DMS 273 (cell line): ENCODE results near the gene DENND6B.
"Not testable (repeated sequence)": the region's sequence is repeated elsewhere in the genome, so short reads cannot be mapped to it uniquely, and the experiment has no call there.

Experiments
- DNase-seq: peaks from one replicate; lab custom pipeline; 2025; ENCODE audit not compliant: unreplicated experiment; lab: John Stamatoyannopoulos, UW

Gene DENND6B

GRCh38 chr22:50339945-50340879 is 13.4 kb upstream of the DENND6B start:
- peak; percentile 45 for DNase-seq

DNA sequence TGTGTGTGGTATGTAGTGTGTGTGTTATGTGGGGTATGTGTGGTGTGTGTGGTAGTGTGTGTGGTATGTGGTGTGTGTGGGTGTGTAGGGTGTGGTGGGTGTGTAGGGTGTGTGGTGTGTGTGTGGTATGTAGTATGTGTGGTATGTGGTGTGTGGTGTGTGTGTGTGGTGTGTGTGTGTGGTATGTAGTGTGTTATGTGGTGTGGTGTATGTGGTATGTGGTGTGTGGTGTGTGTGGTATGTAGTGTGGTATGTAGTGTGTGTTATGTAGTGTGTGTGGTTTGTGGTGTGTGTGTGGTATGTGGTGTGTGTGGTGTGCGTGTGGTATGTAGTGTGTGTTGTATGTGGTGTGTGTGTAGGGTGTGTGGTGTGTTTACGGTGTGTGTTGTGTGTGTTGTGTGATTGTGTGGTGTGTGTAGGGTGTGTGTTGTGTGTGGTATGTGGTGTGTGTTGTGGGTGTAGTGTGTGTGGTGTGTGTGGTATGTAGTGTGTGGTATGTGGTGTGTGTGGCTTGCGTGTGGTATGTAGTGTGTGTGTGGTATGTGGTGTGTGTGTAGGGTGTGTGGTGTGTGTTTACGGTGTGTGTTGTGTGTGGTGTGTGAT is 12.1 kb upstream of the DENND6B start:
- DNase-seq: no peak

GRCh38 chr22:50338042-50338573 is 11.3 kb upstream of the DENND6B start:
- no peak for DNase-seq

GRCh38 chr22:50337262-50338041 is 10.6 kb upstream of the DENND6B start:
- no peak for DNase-seq

DNA sequence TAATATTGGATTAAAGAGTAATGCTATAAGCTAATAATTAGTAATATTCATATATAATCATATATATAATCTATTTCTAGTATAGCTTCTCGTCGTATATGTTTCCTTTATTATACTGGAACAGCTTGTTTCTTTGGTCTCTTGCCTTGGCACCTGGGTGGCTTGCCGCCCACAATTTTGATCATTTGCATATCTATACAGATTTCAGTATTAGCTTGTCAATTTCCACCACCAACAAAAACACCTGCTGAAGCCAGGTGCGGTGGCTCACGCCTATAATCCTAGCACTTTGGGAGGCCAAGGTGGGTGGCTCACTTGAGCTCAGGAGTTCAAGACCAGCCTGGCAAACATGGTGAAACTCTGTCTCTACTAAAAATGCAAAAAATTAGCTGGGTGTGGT is 7.6 kb upstream of the DENND6B start:
- DNase-seq: not testable (repeated sequence)

GRCh38 chr22:50329236-50329635 is 2.4 kb upstream of the DENND6B start:
- DNase-seq: no peak

DNA sequence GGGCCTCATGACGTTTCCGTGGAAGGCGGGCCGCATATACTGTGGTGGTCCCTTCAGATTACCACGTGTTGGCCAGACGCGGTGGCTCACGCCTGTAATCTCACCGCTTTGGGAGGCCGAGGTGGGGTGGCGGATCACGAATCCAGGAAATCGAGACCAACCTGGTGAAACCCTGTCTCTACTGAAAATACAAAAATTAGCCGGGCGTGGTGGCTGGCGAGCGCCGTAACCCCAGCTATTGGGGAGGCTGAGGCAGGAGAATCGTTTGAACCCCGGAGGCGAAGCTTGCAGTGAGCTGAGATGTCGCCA is 853 bp upstream of the DENND6B start:
- DNase-seq: no peak

DNA sequence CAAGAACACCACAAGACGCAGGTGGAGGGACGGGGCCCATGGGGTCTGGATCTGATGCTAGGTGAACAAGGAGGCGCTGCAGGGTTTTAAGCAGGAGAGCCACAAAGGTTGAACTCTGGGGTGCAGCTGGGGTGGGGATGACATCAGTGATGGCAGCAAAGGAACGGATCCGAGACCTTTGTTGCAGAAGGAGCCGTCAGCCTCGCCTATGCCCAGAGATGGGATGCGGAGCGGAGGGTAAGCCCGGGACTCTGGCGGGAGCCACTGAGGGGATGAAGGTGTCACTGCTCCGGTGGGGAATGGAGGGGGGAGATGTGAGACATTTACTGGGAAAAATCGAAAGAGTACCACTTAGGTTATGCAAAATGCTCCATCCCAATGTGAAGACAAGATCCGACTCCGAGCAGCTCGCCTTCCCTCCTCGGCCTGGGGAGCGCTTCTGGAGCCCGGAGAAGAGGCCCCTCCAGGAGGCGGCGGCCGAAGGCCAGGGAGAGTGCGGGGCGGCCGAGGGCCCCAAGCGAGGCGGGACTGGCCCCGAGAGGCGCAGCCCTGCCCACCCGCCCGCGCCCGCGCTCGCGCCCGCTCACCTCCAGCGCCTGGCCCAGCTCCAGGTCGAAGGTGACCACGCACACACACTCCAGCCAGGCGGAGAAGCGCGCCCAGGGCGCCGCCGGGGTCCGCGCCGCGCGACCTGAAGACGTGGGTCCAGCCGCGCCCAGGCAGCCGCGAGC is 422 bp downstream of the DENND6B start:
- peak; percentile 57 for DNase-seq

- no peak for DNase-seq
These were observed 1.2 kb downstream of the DENND6B start for GRCh38 chr22:50325444-50326224.

DNA sequence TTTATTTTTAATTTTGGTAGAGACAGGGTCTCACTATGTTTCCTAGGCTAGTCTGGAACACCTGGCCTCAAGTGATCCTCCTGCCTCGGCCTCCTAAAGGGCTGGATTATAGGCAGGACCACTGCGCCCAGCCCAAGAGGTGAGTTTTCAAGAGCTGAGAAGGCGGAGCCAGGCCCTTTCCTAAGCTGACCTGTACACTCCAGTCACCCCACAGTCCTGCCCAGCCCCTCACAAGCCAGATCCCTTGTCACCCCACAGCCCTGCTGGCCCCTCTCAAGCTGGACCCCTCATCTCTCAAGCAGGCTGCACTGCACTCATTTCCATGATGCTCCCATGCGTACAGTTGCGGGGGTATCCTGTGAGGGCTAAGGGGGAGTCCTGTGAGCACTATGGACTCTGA is 2.9 kb downstream of the DENND6B start:
- no peak for DNase-seq

- DNase-seq: not testable (repeated sequence)
These were observed 4.3 kb downstream of the DENND6B start for GRCh38 chr22:50322382-50323104.

DNA sequence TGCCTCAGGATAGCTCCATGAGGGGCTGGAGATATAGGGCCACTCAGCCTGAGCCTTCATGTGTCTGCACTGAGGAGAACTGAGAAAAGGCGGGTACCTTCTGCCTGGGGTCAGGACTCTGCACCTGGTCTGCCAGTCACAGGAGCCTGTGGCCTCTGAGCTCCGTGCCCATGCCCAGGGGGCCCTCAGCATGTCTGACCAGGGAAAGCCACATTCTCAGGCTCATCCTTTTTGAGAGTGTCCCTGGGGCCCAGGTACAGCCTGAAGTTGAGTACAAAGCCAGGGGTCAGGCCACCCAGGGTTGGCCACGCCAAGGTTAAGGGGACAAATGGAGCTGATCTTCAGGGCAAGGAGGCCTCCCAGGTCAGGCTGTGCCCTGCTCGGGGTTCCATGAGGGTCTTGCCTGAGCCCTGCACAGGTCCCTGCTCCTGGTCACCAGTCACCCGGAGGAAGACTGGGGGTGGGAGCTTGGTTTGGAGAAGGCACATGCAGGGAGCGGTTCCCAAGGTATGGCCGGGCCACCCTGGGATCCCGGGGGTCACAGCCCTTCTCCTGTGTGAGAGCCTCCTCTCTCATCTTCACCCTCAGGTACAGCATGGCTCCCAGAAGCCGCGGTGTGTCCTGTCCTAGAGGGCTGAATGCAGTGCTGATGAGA is 6.0 kb downstream of the DENND6B start:
- DNase-seq: no peak

GRCh38 chr22:50320116-50320515 is 6.7 kb downstream of the DENND6B start:
- DNase-seq: no peak

- DNase-seq: no peak
These were observed 7.3 kb downstream of the DENND6B start for GRCh38 chr22:50319503-50319951.

DNA sequence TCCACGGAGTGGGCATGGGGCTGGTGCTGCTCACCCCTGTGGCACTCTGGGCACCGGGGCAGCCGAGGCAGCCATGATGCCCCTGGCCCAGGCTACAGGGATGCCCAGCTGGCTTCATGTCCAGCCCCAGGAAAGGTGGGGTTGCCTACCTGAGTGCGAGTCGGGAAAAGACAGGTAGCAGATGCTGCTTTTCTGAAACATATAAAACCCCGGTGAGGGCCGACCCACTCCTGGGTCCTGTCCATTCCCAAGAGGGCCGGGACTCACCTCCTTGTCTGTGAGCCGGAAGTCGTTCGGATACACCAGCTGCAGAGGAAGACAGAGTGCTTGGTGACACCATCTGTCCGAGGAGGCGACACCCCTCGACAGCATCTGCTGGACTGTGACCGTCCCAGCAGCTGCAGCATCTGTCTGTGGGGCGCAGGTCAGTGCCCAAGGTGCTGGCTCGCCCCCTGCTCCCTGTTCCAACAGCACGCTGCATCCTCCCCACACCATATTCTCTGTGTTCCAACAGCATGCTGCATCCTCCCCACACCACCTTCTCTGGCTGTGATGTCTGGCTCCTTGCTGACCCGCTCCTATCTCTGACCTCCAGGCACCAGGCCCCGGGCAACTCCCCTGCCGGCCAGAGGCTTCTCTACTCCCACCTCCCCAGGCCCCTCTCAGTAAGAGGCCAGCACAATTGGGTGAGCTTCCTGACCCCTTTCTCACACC is 8.0 kb downstream of the DENND6B start:
- DNase-seq: no peak

DNA sequence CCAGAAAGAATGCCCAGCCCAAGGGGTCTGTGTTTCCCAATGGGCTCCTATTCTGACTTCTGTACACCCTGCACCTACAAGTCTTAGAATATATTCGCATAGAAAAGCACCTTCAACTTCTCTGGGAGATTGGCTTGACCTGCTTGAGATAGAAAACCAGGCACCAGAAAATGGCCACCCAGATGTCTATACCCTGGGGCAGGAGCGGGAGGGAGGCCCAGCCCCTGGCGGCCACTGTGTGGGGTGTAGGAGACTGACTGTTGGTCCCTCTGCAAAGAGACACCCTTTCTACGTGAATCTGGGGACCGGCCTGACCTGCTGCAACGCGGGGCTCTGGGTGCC is 8.5 kb downstream of the DENND6B start:
- no peak for DNase-seq

DNA sequence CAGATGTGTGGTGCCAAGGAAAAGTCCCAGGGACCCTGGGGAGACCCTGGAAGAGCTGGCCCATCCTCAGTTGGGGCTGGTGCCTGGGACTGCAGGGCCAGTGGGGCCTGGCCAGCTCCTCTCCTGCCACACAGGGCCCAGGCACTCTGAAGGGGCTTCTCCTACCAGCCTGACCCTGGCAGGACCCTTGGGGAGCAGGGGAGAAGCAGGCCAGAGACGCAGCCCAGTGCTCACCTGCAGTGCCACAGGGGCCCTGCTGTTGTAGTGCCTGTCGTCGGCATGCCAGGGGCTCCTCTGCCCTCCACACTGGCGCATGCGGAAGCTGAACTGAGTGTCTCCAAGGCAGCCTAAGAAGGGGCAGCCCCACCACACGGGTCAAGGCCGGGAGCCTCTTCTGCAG is 9.1 kb downstream of the DENND6B start:
- DNase-seq: no peak

DNA sequence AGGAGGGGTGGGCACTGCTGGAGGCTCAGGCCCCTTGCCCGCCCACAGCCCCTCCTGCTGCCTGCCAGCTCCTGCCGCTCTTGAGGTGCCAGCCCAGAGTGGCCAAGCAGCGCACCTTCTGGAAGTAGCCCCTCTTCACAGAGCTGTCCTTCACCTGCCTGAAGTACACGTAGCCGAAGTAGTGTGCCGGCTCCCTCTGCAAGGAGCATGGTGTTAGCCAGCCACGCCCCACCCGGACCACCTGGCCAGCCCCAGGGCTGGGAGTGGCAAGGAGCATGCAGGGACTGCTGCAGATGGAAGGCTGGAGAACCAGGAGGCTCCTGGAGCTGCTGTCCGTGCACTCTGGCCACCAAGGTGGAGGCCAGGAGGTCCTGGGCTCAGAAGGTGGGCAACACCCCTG is 9.6 kb downstream of the DENND6B start:
- no peak for DNase-seq
